ENCODE measurements around the gene YJU2.
A peak's percentile ranks its signal among the peaks of the same experiment; 100 is the strongest.

Gene YJU2

GRCh38 chr19:4266253-4267000 lies 19.5 kb downstream of the YJU2 start:
- Histone ChIP-seq H3K36me3 (ENCODE audit: insufficient read depth, low read length) (peaks cover 53% of the 10 kb centered on the region), H3K4me3 (ENCODE audit: low read depth in 1 of 2, low read length in 2 of 2) (no peak overlapping the region), H3K4me2 (ENCODE audit: insufficient read depth, low read length) (no peak overlapping the region), H3K79me2 (ENCODE audit: insufficient read depth, low read length) (no peaks in the 10 kb centered on the region), H3K27me3 (ENCODE audit: insufficient read depth, low read length, poor library complexity) (no peaks in the 10 kb centered on the region), H3K9me3 (ENCODE audit: insufficient read depth, low read length, severe bottlenecking) (no peaks in the 10 kb centered on the region), H4K20me1 (ENCODE audit: insufficient read depth, low read length) (peaks cover 6% of the 10 kb centered on the region), H3K27ac (ENCODE audit: low read length) (no peak overlapping the region), H3K9ac (ENCODE audit: low read depth, low read length) (no peak overlapping the region), H2AFZ (ENCODE audit: low read depth, low read length) (no peak overlapping the region), H3K4me1 (ENCODE audit: insufficient read depth, low read length) (no peaks in the 10 kb centered on the region)
- TF ChIP-seq EZH2 (IDR thresholded peaks at IDR 0.05; ENCODE audit: borderline replicate concordance, low read depth, low read length, severe bottlenecking) (no peak), CTCF (IDR thresholded peaks at IDR 0.05; ENCODE audit: borderline replicate concordance, extremely low read depth, low read length, poor library complexity, severe bottlenecking) (no peak)
- no peak for ATAC-seq (ENCODE audit: insufficient read depth, low read depth)
- DNase-seq = no peak

GRCh38 chr19:4267101-4267900 lies 20.4 kb downstream of the YJU2 start:
- Histone ChIP-seq H3K4me3 (ENCODE audit: low read depth in 1 of 2, low read length in 2 of 2) (no peak overlapping the region), H4K20me1 (ENCODE audit: insufficient read depth, low read length) (peaks cover 6% of the 10 kb centered on the region), H3K79me2 (ENCODE audit: insufficient read depth, low read length) (no peaks in the 10 kb centered on the region), H2AFZ (ENCODE audit: low read depth, low read length) (no peak overlapping the region), H3K27me3 (ENCODE audit: insufficient read depth, low read length, poor library complexity) (no peaks in the 10 kb centered on the region), H3K9ac (ENCODE audit: low read depth, low read length) (no peak overlapping the region), H3K9me3 (ENCODE audit: insufficient read depth, low read length, severe bottlenecking) (no peaks in the 10 kb centered on the region), H3K36me3 (ENCODE audit: insufficient read depth, low read length) (peaks cover 52% of the 10 kb centered on the region), H3K4me2 (ENCODE audit: insufficient read depth, low read length) (no peak overlapping the region), H3K4me1 (ENCODE audit: insufficient read depth, low read length) (no peaks in the 10 kb centered on the region), H3K27ac (ENCODE audit: low read length) (no peak overlapping the region)
- TF ChIP-seq CTCF (IDR thresholded peaks at IDR 0.05; ENCODE audit: borderline replicate concordance, extremely low read depth, low read length, poor library complexity, severe bottlenecking) (peak; percentile 86), EZH2 (IDR thresholded peaks at IDR 0.05; ENCODE audit: borderline replicate concordance, low read depth, low read length, severe bottlenecking) (no peak)
- peak; percentile 88 for ATAC-seq (ENCODE audit: insufficient read depth, low read depth)
- DNase-seq = peak; percentile 70

GRCh38 chr19:4267901-4268815 lies 21.3 kb downstream of the YJU2 start:
- no peak overlapping the region for H3K4me3 ChIP-seq (ENCODE audit: low read depth in 1 of 2, low read length in 2 of 2)

More at GRCh38 chr19:4267901-4268815, 21.3 kb downstream of the YJU2 start:
- no peaks in the 10 kb centered on the region for H3K79me2 ChIP-seq (ENCODE audit: insufficient read depth, low read length)
- H3K9me3 ChIP-seq (ENCODE audit: insufficient read depth, low read length, severe bottlenecking) = no peaks in the 10 kb centered on the region
- ATAC-seq (ENCODE audit: insufficient read depth, low read depth) (no peak), DNase-seq (no peak)
- H3K27me3 ChIP-seq (ENCODE audit: insufficient read depth, low read length, poor library complexity) = no peaks in the 10 kb centered on the region
- H3K4me2 ChIP-seq (ENCODE audit: insufficient read depth, low read length) = no peak overlapping the region
- peaks cover 6% of the 10 kb centered on the region for H4K20me1 ChIP-seq (ENCODE audit: insufficient read depth, low read length)
- H3K36me3 ChIP-seq (ENCODE audit: insufficient read depth, low read length) = peaks cover 46% of the 10 kb centered on the region
- H3K27ac ChIP-seq (ENCODE audit: low read length) = no peak overlapping the region
- H3K9ac ChIP-seq (ENCODE audit: low read depth, low read length) = no peak overlapping the region
- TF ChIP-seq CTCF (IDR thresholded peaks at IDR 0.05; ENCODE audit: borderline replicate concordance, extremely low read depth, low read length, poor library complexity, severe bottlenecking) (no peak), EZH2 (IDR thresholded peaks at IDR 0.05; ENCODE audit: borderline replicate concordance, low read depth, low read length, severe bottlenecking) (no peak)
- no peak overlapping the region for H2AFZ ChIP-seq (ENCODE audit: low read depth, low read length)
- no peaks in the 10 kb centered on the region for H3K4me1 ChIP-seq (ENCODE audit: insufficient read depth, low read length)
